ENCODE data around the gene PEX11G. TPM values are rescaled to one million over a fixed set of nuclear protein-coding genes. Genes with fewer than 3 reads are reported as not detected.
A peak's percentile ranks its signal among the peaks of the same experiment; 100 is the strongest.

Gene PEX11G
- total and polyA plus RNA-seq, 9 of the 15 experiments (the other 6 are each of a cell fraction or from before 2014, with no cell fraction given) = 0.07 to 3.2 (median 0.70) TPM; not detected in 1

GRCh38 chr19:7476241-7476640 is 12.6 kb downstream of the PEX11G start:
- no peaks in the 10 kb centered on the region for H3K36me3 ChIP-seq (ENCODE audit: control insufficient read depth, insufficient read depth, low read length)
- no peak overlapping the region for H3K4me3 ChIP-seq
- FAIRE-seq (no peak), ATAC-seq (no peak), DNase-seq (ENCODE audit: extremely low read depth in 1 of 4, low spot score in 3 of 4) (no peak)
- no peak overlapping the region for H2AFZ ChIP-seq (ENCODE audit: low read depth, low read length)
- H3K4me2 ChIP-seq (ENCODE audit: insufficient read depth, low read length) = no peak overlapping the region
- ChIA-PET POLR2A (no interaction called here), CTCF (ENCODE audit: low intra/inter-chr PET ratio) (no interaction called here)
- peaks cover 10 to 38% of the 10 kb centered on the region in 2 experiments for H3K4me1 ChIP-seq (replicated peaks in 1 of 2; ENCODE audit: control insufficient read depth in 2 of 2, insufficient read depth in 2 of 2, low read length in 2 of 2)
- H3K9ac ChIP-seq (ENCODE audit: insufficient read depth in 1 of 2, low read depth in 2 of 2, low read length in 2 of 2) = peak overlapping the region in 1 of 2 experiments; percentile 17; a peak in 1 of 4 replicates
- no peaks in the 10 kb centered on the region for H3K79me2 ChIP-seq (ENCODE audit: control insufficient read depth, insufficient read depth, low read length)
- WGBS (ENCODE audit: insufficient coverage, low coverage, missing lambda C conversion rate) = 40% methylated on average over 7 of the region's 7 CpGs
- intact Hi-C loops (cut with micrococcal nuclease) (no loop called here), in situ Hi-C loops (cut with MboI) (no loop called here)
- no peaks in the 10 kb centered on the region for H3K27me3 ChIP-seq (ENCODE audit: control insufficient read depth in 2 of 2, insufficient read depth in 2 of 2, low read length in 2 of 2)
- H3K9me3 ChIP-seq (replicated peaks; ENCODE audit: control insufficient read depth, insufficient read depth, low read depth, low read length) = no peaks in the 10 kb centered on the region
- no peak overlapping the region for H3K27ac ChIP-seq (ENCODE audit: extremely low read depth, low read depth, low read length)
- H4K20me1 ChIP-seq (replicated peaks; ENCODE audit: control insufficient read depth, insufficient read depth, low read length) = no peaks in the 10 kb centered on the region
- peaks cover 3% of the 10 kb centered on the region for H3K9me1 ChIP-seq (ENCODE audit: control insufficient read depth, insufficient read depth, low read length)
- no TSS peak for BruUV-seq (replicated peaks)
- TF ChIP-seq ZBTB8A (IDR thresholded peaks at IDR 0.05; ENCODE audit: partially characterized antibody) = no peak
- no peak for TF ChIP-seq ARID4B (CRISPR knock-in tag; IDR thresholded peaks at IDR 0.05)
- TF ChIP-seq SNRNP70 (optimal IDR thresholded peaks at IDR 0.05; ENCODE audit: low read depth, low read length) = no peak
- TF ChIP-seq ZBTB11 (CRISPR knock-in tag; IDR thresholded peaks at IDR 0.05) = no peak
- TF ChIP-seq HOMEZ (CRISPR knock-in tag; IDR thresholded peaks at IDR 0.05) = no peak
- no peak for TF ChIP-seq STAT6 (CRISPR knock-in tag; IDR thresholded peaks at IDR 0.05)
- TF ChIP-seq MBD1 (CRISPR knock-in tag; IDR thresholded peaks at IDR 0.05) = no peak

All from K562 (cell line).